Panc1 (cell line): ENCODE measurements around the gene CDK14.

ENCODE experiments used
- POLR2AphosphoS5 ChIP-seq: IDR thresholded peaks from 2 replicates; pipeline ENCODE4 v1.6.1; 2012; ENCODE audit warnings: mild to moderate bottlenecking, low read depth, low read length, moderate library complexity
- TF ChIP-seq, protein P1 (sequence below): fragments of 450-650 bp; IDR thresholded peaks from 2 replicates; pipeline ENCODE4 v1.5.1; 2017; ENCODE audit warnings: mild to moderate bottlenecking

DNA sequence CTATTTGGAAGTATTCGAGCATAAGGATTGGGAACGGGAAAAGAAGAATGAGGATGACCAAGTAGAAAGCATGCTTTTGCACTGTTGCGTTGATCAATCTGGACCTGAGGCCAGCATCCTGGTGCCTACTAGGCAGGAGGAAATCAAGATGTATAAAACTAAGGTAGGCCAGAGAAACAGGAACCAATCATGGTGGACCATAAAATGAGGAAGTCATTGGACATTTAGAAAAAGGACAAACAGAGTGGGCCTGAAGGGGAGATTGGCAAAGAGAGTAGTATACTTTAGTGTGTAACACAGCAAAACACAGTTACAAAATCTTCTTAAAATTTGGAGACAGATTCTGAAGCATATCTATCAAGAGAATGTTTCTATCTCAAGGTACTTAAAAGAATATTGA lies 497.1 kb downstream of the CDK14 start:
- TF ChIP-seq, protein P1, sequence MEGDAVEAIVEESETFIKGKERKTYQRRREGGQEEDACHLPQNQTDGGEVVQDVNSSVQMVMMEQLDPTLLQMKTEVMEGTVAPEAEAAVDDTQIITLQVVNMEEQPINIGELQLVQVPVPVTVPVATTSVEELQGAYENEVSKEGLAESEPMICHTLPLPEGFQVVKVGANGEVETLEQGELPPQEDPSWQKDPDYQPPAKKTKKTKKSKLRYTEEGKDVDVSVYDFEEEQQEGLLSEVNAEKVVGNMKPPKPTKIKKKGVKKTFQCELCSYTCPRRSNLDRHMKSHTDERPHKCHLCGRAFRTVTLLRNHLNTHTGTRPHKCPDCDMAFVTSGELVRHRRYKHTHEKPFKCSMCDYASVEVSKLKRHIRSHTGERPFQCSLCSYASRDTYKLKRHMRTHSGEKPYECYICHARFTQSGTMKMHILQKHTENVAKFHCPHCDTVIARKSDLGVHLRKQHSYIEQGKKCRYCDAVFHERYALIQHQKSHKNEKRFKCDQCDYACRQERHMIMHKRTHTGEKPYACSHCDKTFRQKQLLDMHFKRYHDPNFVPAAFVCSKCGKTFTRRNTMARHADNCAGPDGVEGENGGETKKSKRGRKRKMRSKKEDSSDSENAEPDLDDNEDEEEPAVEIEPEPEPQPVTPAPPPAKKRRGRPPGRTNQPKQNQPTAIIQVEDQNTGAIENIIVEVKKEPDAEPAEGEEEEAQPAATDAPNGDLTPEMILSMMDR: no peak
- TF ChIP-seq POLR2AphosphoS5: no peak
